Measurements from ENCODE around the gene SMARCA2. TPM values are rescaled to one million over a fixed set of nuclear protein-coding genes. Genes with fewer than 3 reads are reported as not detected.

Gene SMARCA2
- total RNA-seq, 2 donors from 2014 or later, result 244 to 296 TPM

GRCh38 chr9:2216591-2216990 lies 201.4 kb downstream of the SMARCA2 start:
- H3K9me3 ChIP-seq (ENCODE audit: control insufficient read depth, low read length, poor library complexity, severe bottlenecking), result no peaks in the 10 kb centered on the region

GRCh38 chr9:2217540-2217939 lies 202.4 kb downstream of the SMARCA2 start:
- Mint-ChIP-seq H3K4me3 (no peak overlapping the region), H3K4me1 (no peaks in the 10 kb centered on the region), H3K27me3 (no peaks in the 10 kb centered on the region), H3K36me3 (ENCODE audit: low read depth) (no peaks in the 10 kb centered on the region), H3K27ac (no peak overlapping the region)
- no peaks in the 10 kb centered on the region for H3K9me3 ChIP-seq (ENCODE audit: control insufficient read depth, low read length, poor library complexity, severe bottlenecking)
- ATAC-seq (no peak), DNase-seq (no peak)

More at GRCh38 chr9:2216591-2216990, 201.4 kb downstream of the SMARCA2 start:
- no peak for ATAC-seq
- Mint-ChIP-seq H3K27me3 (no peaks in the 10 kb centered on the region), H3K27ac (no peak overlapping the region), H3K4me1 (no peaks in the 10 kb centered on the region), H3K4me3 (no peak overlapping the region), H3K36me3 (ENCODE audit: low read depth) (peaks cover 2% of the 10 kb centered on the region)
- DNase-seq, result no peak

- Mint-ChIP-seq H3K36me3 (ENCODE audit: low read depth) (no peaks in the 10 kb centered on the region), H3K27ac (no peak overlapping the region), H3K4me3 (no peak overlapping the region), H3K27me3 (no peaks in the 10 kb centered on the region), H3K4me1 (no peaks in the 10 kb centered on the region)
- DNase-seq (no peak), ATAC-seq (no peak)
- no peaks in the 10 kb centered on the region for H3K9me3 ChIP-seq (ENCODE audit: control insufficient read depth, low read length, poor library complexity, severe bottlenecking)
Measured at GRCh38 chr9:2220036-2220435, 204.9 kb downstream of the SMARCA2 start.

GRCh38 chr9:2227144-2227867 lies 212.2 kb downstream of the SMARCA2 start:
- H3K36me3 Mint-ChIP-seq (ENCODE audit: low read depth), result no peaks in the 10 kb centered on the region
- H3K27me3 Mint-ChIP-seq, result no peaks in the 10 kb centered on the region
- no peak for DNase-seq
- H3K27ac Mint-ChIP-seq, result no peak overlapping the region
- no peaks in the 10 kb centered on the region for H3K9me3 ChIP-seq (ENCODE audit: control insufficient read depth, low read length, poor library complexity, severe bottlenecking)
- no peak overlapping the region for H3K4me3 Mint-ChIP-seq
- ATAC-seq, result no peak
- H3K4me1 Mint-ChIP-seq, result peaks cover 5% of the 10 kb centered on the region

GRCh38 chr9:2228132-2228531 lies 213.0 kb downstream of the SMARCA2 start:
- Mint-ChIP-seq H3K27ac (no peak overlapping the region), H3K4me3 (no peak overlapping the region), H3K4me1 (peaks cover 5% of the 10 kb centered on the region), H3K36me3 (ENCODE audit: low read depth) (no peaks in the 10 kb centered on the region), H3K27me3 (peaks cover 1% of the 10 kb centered on the region)
- H3K9me3 ChIP-seq (ENCODE audit: control insufficient read depth, low read length, poor library complexity, severe bottlenecking), result no peaks in the 10 kb centered on the region
- DNase-seq (no peak), ATAC-seq (no peak)

GRCh38 chr9:2228641-2229040 lies 213.5 kb downstream of the SMARCA2 start:
- H3K27ac Mint-ChIP-seq, result peak overlapping the region; percentile 47
- DNase-seq, result no peak
- H3K36me3 Mint-ChIP-seq (ENCODE audit: low read depth), result no peaks in the 10 kb centered on the region
- no peak overlapping the region for H3K4me3 Mint-ChIP-seq
- H3K27me3 Mint-ChIP-seq, result peaks cover 5% of the 10 kb centered on the region
- ATAC-seq, result no peak
- peaks cover 5% of the 10 kb centered on the region for H3K4me1 Mint-ChIP-seq
- no peaks in the 10 kb centered on the region for H3K9me3 ChIP-seq (ENCODE audit: control insufficient read depth, low read length, poor library complexity, severe bottlenecking)

GRCh38 chr9:2229109-2229721 lies 214.1 kb downstream of the SMARCA2 start:
- no peaks in the 10 kb centered on the region for H3K9me3 ChIP-seq (ENCODE audit: control insufficient read depth, low read length, poor library complexity, severe bottlenecking)
- Mint-ChIP-seq H3K27ac (peak overlapping the region; percentile 47), H3K4me1 (peaks cover 5% of the 10 kb centered on the region), H3K36me3 (ENCODE audit: low read depth) (no peaks in the 10 kb centered on the region), H3K4me3 (no peak overlapping the region), H3K27me3 (peaks cover 5% of the 10 kb centered on the region)
- no peak for DNase-seq
- ATAC-seq, result no peak

GRCh38 chr9:2230362-2230761 lies 215.2 kb downstream of the SMARCA2 start:
- ATAC-seq, result no peak
- DNase-seq, result no peak
- Mint-ChIP-seq H3K36me3 (ENCODE audit: low read depth) (no peaks in the 10 kb centered on the region), H3K4me1 (peaks cover 5% of the 10 kb centered on the region), H3K27me3 (peaks cover 5% of the 10 kb centered on the region), H3K27ac (no peak overlapping the region), H3K4me3 (no peak overlapping the region)
- no peaks in the 10 kb centered on the region for H3K9me3 ChIP-seq (ENCODE audit: control insufficient read depth, low read length, poor library complexity, severe bottlenecking)

GRCh38 chr9:2231101-2231500 lies 216.0 kb downstream of the SMARCA2 start:
- Mint-ChIP-seq H3K4me1 (peaks cover 5% of the 10 kb centered on the region), H3K36me3 (ENCODE audit: low read depth) (no peaks in the 10 kb centered on the region), H3K27ac (no peak overlapping the region), H3K4me3 (no peak overlapping the region), H3K27me3 (peaks cover 5% of the 10 kb centered on the region)
- DNase-seq (no peak), ATAC-seq (no peak)
- H3K9me3 ChIP-seq (ENCODE audit: control insufficient read depth, low read length, poor library complexity, severe bottlenecking), result no peaks in the 10 kb centered on the region

- no peak for ATAC-seq
- H3K27ac Mint-ChIP-seq, result no peak overlapping the region
- no peak overlapping the region for H3K4me3 Mint-ChIP-seq
- no peak for DNase-seq
- H3K4me1 Mint-ChIP-seq, result peaks cover 5% of the 10 kb centered on the region
- peaks cover 5% of the 10 kb centered on the region for H3K27me3 Mint-ChIP-seq
- H3K36me3 Mint-ChIP-seq (ENCODE audit: low read depth), result no peaks in the 10 kb centered on the region
- H3K9me3 ChIP-seq (ENCODE audit: control insufficient read depth, low read length, poor library complexity, severe bottlenecking), result no peaks in the 10 kb centered on the region
Measured at GRCh38 chr9:2231829-2232228, 216.7 kb downstream of the SMARCA2 start.

GRCh38 chr9:2233274-2233673 lies 218.1 kb downstream of the SMARCA2 start:
- no peak overlapping the region for H3K4me3 Mint-ChIP-seq
- ATAC-seq (no peak), DNase-seq (no peak)
- H3K36me3 Mint-ChIP-seq (ENCODE audit: low read depth), result no peaks in the 10 kb centered on the region
- H3K4me1 Mint-ChIP-seq, result peaks cover 3% of the 10 kb centered on the region
- no peak overlapping the region for H3K27ac Mint-ChIP-seq
- no peaks in the 10 kb centered on the region for H3K9me3 ChIP-seq (ENCODE audit: control insufficient read depth, low read length, poor library complexity, severe bottlenecking)
- peaks cover 5% of the 10 kb centered on the region for H3K27me3 Mint-ChIP-seq

GRCh38 chr9:2234371-2234893 lies 219.3 kb downstream of the SMARCA2 start:
- no peak for ATAC-seq
- Mint-ChIP-seq H3K27me3 (peaks cover 5% of the 10 kb centered on the region), H3K4me3 (no peak overlapping the region), H3K36me3 (ENCODE audit: low read depth) (no peaks in the 10 kb centered on the region), H3K27ac (no peak overlapping the region), H3K4me1 (no peaks in the 10 kb centered on the region)
- no peak for DNase-seq
- no peaks in the 10 kb centered on the region for H3K9me3 ChIP-seq (ENCODE audit: control insufficient read depth, low read length, poor library complexity, severe bottlenecking)

GRCh38 chr9:2235623-2236022 lies 220.5 kb downstream of the SMARCA2 start:
- Mint-ChIP-seq H3K36me3 (ENCODE audit: low read depth) (no peaks in the 10 kb centered on the region), H3K27me3 (peaks cover 5% of the 10 kb centered on the region), H3K4me1 (no peaks in the 10 kb centered on the region), H3K27ac (peak overlapping the region; percentile 21), H3K4me3 (no peak overlapping the region)
- no peaks in the 10 kb centered on the region for H3K9me3 ChIP-seq (ENCODE audit: control insufficient read depth, low read length, poor library complexity, severe bottlenecking)
- DNase-seq, result no peak
- ATAC-seq, result no peak

GRCh38 chr9:2236850-2237249 lies 221.7 kb downstream of the SMARCA2 start:
- Mint-ChIP-seq H3K27ac (no peak overlapping the region), H3K36me3 (ENCODE audit: low read depth) (no peaks in the 10 kb centered on the region), H3K27me3 (peaks cover 10% of the 10 kb centered on the region), H3K4me3 (no peak overlapping the region), H3K4me1 (peaks cover 5% of the 10 kb centered on the region)
- ATAC-seq, result no peak
- no peak for DNase-seq
- no peaks in the 10 kb centered on the region for H3K9me3 ChIP-seq (ENCODE audit: control insufficient read depth, low read length, poor library complexity, severe bottlenecking)

All from T-helper 17 cell (primary cell).